Panc1 (cell line): ENCODE measurements around the gene SIAH1.

ENCODE experiments used
- POLR2AphosphoS5 ChIP-seq: IDR thresholded peaks from 2 replicates; pipeline ENCODE4 v1.6.1; 2012; ENCODE audit warnings: mild to moderate bottlenecking, low read depth, low read length, moderate library complexity
- SIN3A ChIP-seq: IDR thresholded peaks from 2 replicates; pipeline ENCODE4 v1.6.1; 2012; ENCODE audit warnings: low read depth, mild to moderate bottlenecking, low read length, moderate library complexity, borderline replicate concordance; ENCODE audit not compliant: insufficient read depth
- TCF7L2 ChIP-seq: IDR thresholded peaks from 2 replicates; pipeline ENCODE4 v1.6.1; 2011; ENCODE audit warnings: mild to moderate bottlenecking, low read depth, low read length, inconsistent platforms
- TF ChIP-seq, protein P1 (sequence below): fragments of 450-650 bp; IDR thresholded peaks from 2 replicates; pipeline ENCODE4 v1.5.1; 2017; ENCODE audit warnings: mild to moderate bottlenecking
- TF ChIP-seq, protein P2 (sequence below), 2 experiments: IDR thresholded peaks; 2 replicates each; pipeline ENCODE4 v1.6.1; 2011 to 2012; ENCODE audit warnings: low read depth in 2 of 2, control low read depth in 1 of 2, low read length in 1 of 2, mild to moderate bottlenecking in 1 of 2, moderate library complexity in 1 of 2; ENCODE audit not compliant: insufficient read depth in 1 of 2

DNA sequence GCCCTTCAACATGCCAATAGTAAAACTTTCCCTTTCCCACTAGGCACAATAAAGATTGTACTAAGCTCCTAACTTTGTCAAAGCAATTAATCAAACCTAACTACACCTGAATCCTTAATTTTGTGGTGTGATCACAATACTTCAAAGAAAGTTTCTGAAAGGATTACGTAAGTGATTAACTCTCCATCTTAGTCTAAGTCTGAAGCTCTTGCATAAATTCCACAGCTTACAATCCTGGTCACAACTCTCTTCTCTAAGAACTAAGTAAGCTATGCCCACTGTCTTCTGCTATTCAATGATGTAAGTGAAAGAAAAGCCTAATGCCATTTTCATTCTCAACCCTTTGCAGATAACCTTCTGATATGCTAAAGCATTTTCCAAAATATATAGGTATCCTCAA lies 15.4 kb downstream of the SIAH1 start:
- TF ChIP-seq, protein P1, sequence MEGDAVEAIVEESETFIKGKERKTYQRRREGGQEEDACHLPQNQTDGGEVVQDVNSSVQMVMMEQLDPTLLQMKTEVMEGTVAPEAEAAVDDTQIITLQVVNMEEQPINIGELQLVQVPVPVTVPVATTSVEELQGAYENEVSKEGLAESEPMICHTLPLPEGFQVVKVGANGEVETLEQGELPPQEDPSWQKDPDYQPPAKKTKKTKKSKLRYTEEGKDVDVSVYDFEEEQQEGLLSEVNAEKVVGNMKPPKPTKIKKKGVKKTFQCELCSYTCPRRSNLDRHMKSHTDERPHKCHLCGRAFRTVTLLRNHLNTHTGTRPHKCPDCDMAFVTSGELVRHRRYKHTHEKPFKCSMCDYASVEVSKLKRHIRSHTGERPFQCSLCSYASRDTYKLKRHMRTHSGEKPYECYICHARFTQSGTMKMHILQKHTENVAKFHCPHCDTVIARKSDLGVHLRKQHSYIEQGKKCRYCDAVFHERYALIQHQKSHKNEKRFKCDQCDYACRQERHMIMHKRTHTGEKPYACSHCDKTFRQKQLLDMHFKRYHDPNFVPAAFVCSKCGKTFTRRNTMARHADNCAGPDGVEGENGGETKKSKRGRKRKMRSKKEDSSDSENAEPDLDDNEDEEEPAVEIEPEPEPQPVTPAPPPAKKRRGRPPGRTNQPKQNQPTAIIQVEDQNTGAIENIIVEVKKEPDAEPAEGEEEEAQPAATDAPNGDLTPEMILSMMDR = no peak
- TF ChIP-seq, protein P2, sequence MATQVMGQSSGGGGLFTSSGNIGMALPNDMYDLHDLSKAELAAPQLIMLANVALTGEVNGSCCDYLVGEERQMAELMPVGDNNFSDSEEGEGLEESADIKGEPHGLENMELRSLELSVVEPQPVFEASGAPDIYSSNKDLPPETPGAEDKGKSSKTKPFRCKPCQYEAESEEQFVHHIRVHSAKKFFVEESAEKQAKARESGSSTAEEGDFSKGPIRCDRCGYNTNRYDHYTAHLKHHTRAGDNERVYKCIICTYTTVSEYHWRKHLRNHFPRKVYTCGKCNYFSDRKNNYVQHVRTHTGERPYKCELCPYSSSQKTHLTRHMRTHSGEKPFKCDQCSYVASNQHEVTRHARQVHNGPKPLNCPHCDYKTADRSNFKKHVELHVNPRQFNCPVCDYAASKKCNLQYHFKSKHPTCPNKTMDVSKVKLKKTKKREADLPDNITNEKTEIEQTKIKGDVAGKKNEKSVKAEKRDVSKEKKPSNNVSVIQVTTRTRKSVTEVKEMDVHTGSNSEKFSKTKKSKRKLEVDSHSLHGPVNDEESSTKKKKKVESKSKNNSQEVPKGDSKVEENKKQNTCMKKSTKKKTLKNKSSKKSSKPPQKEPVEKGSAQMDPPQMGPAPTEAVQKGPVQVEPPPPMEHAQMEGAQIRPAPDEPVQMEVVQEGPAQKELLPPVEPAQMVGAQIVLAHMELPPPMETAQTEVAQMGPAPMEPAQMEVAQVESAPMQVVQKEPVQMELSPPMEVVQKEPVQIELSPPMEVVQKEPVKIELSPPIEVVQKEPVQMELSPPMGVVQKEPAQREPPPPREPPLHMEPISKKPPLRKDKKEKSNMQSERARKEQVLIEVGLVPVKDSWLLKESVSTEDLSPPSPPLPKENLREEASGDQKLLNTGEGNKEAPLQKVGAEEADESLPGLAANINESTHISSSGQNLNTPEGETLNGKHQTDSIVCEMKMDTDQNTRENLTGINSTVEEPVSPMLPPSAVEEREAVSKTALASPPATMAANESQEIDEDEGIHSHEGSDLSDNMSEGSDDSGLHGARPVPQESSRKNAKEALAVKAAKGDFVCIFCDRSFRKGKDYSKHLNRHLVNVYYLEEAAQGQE (IDR thresholded peaks at IDR 0.05; ENCODE audit: insufficient read depth in 1 of 2, low read depth in 2 of 2, low read length in 1 of 2) = no peak
- no peak for TF ChIP-seq POLR2AphosphoS5
- no peak for TF ChIP-seq TCF7L2
- no peak for TF ChIP-seq SIN3A
